ENCODE data around the gene INPP4A. TPM values are rescaled to one million over a fixed set of nuclear protein-coding genes. Genes with fewer than 3 reads are reported as not detected.

INPP4A gene
- total and polyA plus RNA-seq, 2 experiments from 2014 or later = 7.9 to 13.1 TPM

- WGBS (ENCODE audit: low lambda C conversion rate, missing lambda C conversion rate) = 90% methylated on average over 7 of the region's 7 CpGs
- DNase-seq (ENCODE audit: low spot score) = no peak
These were observed 7.9 kb downstream of the INPP4A start for GRCh38 chr2:98452396-98453027.

GRCh38 chr2:98453083-98453482, 8.4 kb downstream of the INPP4A start:
- WGBS (ENCODE audit: low lambda C conversion rate, missing lambda C conversion rate) = 93% methylated on average over 5 of the region's 5 CpGs
- no peak for DNase-seq (ENCODE audit: low spot score)
- TF ChIP-seq EZH2 (IDR thresholded peaks at IDR 0.05; ENCODE audit: borderline replicate concordance) (no peak), EZH2phosphoT487 (IDR thresholded peaks at IDR 0.05; ENCODE audit: low read depth, severe bottlenecking, unreplicated experiment) (no peak), CTCF (IDR thresholded peaks at IDR 0.05; ENCODE audit: poor library complexity) (no peak)
- Histone ChIP-seq H3K4me2 (no peak overlapping the region), H3K27ac (no peak overlapping the region), H3K27me3 (no peaks in the 10 kb centered on the region), H4K20me1 (ENCODE audit: insufficient read depth, poor library complexity, severe bottlenecking) (peaks cover 12% of the 10 kb centered on the region), H3K9me2 (replicated peaks; ENCODE audit: insufficient read depth) (no peaks in the 10 kb centered on the region), H3K9me3 (ENCODE audit: low read depth) (no peaks in the 10 kb centered on the region), H3K4me3 (no peak overlapping the region), H3K79me2 (peaks cover 89% of the 10 kb centered on the region), H2AFZ (no peak overlapping the region), H3K4me1 (ENCODE audit: insufficient read depth) (peaks cover 9% of the 10 kb centered on the region), H3K36me3 (replicated peaks; ENCODE audit: insufficient read depth, low read depth) (no peaks in the 10 kb centered on the region)

More at GRCh38 chr2:98452396-98453027, 7.9 kb downstream of the INPP4A start:
- H3K9me2 ChIP-seq (replicated peaks; ENCODE audit: insufficient read depth) = no peaks in the 10 kb centered on the region
- TF ChIP-seq EZH2phosphoT487 (IDR thresholded peaks at IDR 0.05; ENCODE audit: low read depth, severe bottlenecking, unreplicated experiment) = no peak
- no peak for TF ChIP-seq CTCF (IDR thresholded peaks at IDR 0.05; ENCODE audit: poor library complexity)
- TF ChIP-seq EZH2 (IDR thresholded peaks at IDR 0.05; ENCODE audit: borderline replicate concordance) = no peak
- H3K4me2 ChIP-seq = no peak overlapping the region
- no peaks in the 10 kb centered on the region for H3K27me3 ChIP-seq
- H3K27ac ChIP-seq = no peak overlapping the region
- no peaks in the 10 kb centered on the region for H3K36me3 ChIP-seq (replicated peaks; ENCODE audit: insufficient read depth, low read depth)
- peaks cover 89% of the 10 kb centered on the region for H3K79me2 ChIP-seq
- H4K20me1 ChIP-seq (ENCODE audit: insufficient read depth, poor library complexity, severe bottlenecking) = peaks cover 12% of the 10 kb centered on the region
- H2AFZ ChIP-seq = no peak overlapping the region
- H3K9me3 ChIP-seq (ENCODE audit: low read depth) = no peaks in the 10 kb centered on the region
- H3K4me1 ChIP-seq (ENCODE audit: insufficient read depth) = peaks cover 9% of the 10 kb centered on the region
- no peak overlapping the region for H3K4me3 ChIP-seq

- H3K4me2 ChIP-seq = no peak overlapping the region
- H4K20me1 ChIP-seq (ENCODE audit: insufficient read depth, poor library complexity, severe bottlenecking) = peaks cover 12% of the 10 kb centered on the region
- no peaks in the 10 kb centered on the region for H3K36me3 ChIP-seq (replicated peaks; ENCODE audit: insufficient read depth, low read depth)
- H3K9me2 ChIP-seq (replicated peaks; ENCODE audit: insufficient read depth) = no peaks in the 10 kb centered on the region
- H3K27me3 ChIP-seq = no peaks in the 10 kb centered on the region
- H3K79me2 ChIP-seq = peaks cover 88% of the 10 kb centered on the region
- peaks cover 9% of the 10 kb centered on the region for H3K4me1 ChIP-seq (ENCODE audit: insufficient read depth)
- no peak for DNase-seq (ENCODE audit: low spot score)
- no peak overlapping the region for H3K27ac ChIP-seq
- no peak overlapping the region for H3K4me3 ChIP-seq
- WGBS (ENCODE audit: low lambda C conversion rate, missing lambda C conversion rate) = 94% methylated on average over 9 of the region's 9 CpGs
- H2AFZ ChIP-seq = no peak overlapping the region
- TF ChIP-seq CTCF (IDR thresholded peaks at IDR 0.05; ENCODE audit: poor library complexity) = no peak
- no peak for TF ChIP-seq EZH2phosphoT487 (IDR thresholded peaks at IDR 0.05; ENCODE audit: low read depth, severe bottlenecking, unreplicated experiment)
- H3K9me3 ChIP-seq (ENCODE audit: low read depth) = no peaks in the 10 kb centered on the region
These were observed 8.9 kb downstream of the INPP4A start for GRCh38 chr2:98453531-98453930.

Measured in hepatocyte (in vitro differentiated cells).